BJ (cell line): ENCODE data around the gene FLNB. TPM values are rescaled to one million over a fixed set of nuclear protein-coding genes. Genes with fewer than 3 reads are reported as not detected.

Source experiments
- CTCF ChIA-PET: fragments of 350-600 bp; formaldehyde crosslinking; extraction: SDS; loops from one replicate; lab custom pipeline; 2021; ENCODE audit warnings: antibody characterized with exemption, inconsistent platforms; lab: Yijun Ruan, JAX
- POLR2A ChIA-PET: fragments of 300-600 bp; sonication (Branson Sonifier 250); formaldehyde crosslinking; extraction: SDS; loops from one replicate; lab custom pipeline; 2021; ENCODE audit warnings: antibody characterized with exemption; lab: Charles Lee
- DNase-seq: peaks from one replicate; pipeline ENCODE4 v3.0.0-alpha.2; 2011; ENCODE audit warnings: low read depth
- H3K27me3 ChIP-seq: 2 replicates; pipeline ENCODE4 v1.6.0; 2011; ENCODE audit warnings: low read length; ENCODE audit not compliant: control insufficient read depth, insufficient read depth
- H3K36me3 ChIP-seq: 2 replicates; pipeline ENCODE4 v1.5.1; 2011; ENCODE audit warnings: low read length; ENCODE audit not compliant: control insufficient read depth, insufficient read depth
- H3K4me3 ChIP-seq: 2 replicates; pipeline ENCODE4 v1.5.1; 2011; ENCODE audit warnings: low read depth, mild to moderate bottlenecking, control low read depth, low read length
- polyA plus RNA-seq: library from polyadenylated mRNA; depleted of rRNA; stranded (reverse); fragments of >200 nt; gene quantifications from 2 replicates; pipeline ENCODE4 v1.2.3, GENCODE V29; 2011
- TF ChIP-seq, protein P1 (sequence below): IDR thresholded peaks from 2 replicates; pipeline ENCODE4 v1.5.1; 2011; ENCODE audit warnings: low read depth, mild to moderate bottlenecking, control low read depth, inconsistent platforms, low read length, moderate library complexity; ENCODE audit not compliant: insufficient read depth

Gene FLNB
- polyA plus RNA-seq, 1 experiment: 111 TPM

DNA sequence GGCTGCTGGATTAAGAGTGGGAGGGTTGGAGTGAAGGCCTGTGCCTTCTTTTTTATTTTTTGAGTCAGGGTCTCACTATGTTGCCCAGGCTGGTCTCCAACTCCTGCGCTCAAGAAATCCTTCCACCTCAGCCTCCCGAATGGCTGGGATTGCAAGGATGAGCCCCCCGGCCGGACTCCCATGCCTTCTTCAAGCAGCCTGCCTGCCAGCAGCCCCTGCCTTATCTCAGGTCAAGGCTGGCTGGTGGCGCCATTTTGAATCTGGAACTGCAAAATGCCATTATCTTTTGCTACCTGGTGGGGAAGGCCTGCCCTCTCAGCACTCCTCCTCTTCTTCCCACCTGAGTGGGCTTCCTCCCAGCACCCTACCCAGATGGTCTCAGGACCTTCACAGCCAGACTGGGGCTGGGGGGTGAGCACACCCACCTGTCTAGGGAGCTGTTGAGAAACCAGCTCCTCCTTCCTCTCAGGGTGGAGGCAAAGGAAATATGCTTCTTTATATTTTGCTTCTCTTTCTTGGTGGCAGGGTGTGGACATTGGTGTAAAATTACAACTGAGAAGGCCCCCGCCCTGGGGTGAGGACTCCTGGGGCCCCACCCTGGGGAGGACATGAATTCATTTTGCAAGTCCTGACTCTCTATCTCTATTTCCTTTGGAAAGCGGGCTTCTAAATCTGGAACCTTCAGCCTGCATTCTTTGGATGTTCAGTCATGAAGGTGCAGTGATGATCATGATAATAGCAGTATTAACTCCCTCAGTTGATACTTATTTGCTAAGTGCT, 7.7 kb upstream of the FLNB start:
- POLR2A ChIA-PET: no interaction called here
- CTCF ChIA-PET: interaction anchor here (1.0 kb wide), 1 partner anchor 8 kb away, joined by 3 read pairs; no protein-coding TSS in a partner anchor
- Histone ChIP-seq H3K27me3 (no peaks in the 10 kb centered on the region), H3K36me3 (no peaks in the 10 kb centered on the region), H3K4me3 (no peak overlapping the region)
- TF ChIP-seq, protein P1, sequence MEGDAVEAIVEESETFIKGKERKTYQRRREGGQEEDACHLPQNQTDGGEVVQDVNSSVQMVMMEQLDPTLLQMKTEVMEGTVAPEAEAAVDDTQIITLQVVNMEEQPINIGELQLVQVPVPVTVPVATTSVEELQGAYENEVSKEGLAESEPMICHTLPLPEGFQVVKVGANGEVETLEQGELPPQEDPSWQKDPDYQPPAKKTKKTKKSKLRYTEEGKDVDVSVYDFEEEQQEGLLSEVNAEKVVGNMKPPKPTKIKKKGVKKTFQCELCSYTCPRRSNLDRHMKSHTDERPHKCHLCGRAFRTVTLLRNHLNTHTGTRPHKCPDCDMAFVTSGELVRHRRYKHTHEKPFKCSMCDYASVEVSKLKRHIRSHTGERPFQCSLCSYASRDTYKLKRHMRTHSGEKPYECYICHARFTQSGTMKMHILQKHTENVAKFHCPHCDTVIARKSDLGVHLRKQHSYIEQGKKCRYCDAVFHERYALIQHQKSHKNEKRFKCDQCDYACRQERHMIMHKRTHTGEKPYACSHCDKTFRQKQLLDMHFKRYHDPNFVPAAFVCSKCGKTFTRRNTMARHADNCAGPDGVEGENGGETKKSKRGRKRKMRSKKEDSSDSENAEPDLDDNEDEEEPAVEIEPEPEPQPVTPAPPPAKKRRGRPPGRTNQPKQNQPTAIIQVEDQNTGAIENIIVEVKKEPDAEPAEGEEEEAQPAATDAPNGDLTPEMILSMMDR: no peak
- no peak for DNase-seq

- DNase-seq: no peak
Observed at GRCh38 chr3:58001086-58001467, 7.1 kb upstream of the FLNB start.

DNA sequence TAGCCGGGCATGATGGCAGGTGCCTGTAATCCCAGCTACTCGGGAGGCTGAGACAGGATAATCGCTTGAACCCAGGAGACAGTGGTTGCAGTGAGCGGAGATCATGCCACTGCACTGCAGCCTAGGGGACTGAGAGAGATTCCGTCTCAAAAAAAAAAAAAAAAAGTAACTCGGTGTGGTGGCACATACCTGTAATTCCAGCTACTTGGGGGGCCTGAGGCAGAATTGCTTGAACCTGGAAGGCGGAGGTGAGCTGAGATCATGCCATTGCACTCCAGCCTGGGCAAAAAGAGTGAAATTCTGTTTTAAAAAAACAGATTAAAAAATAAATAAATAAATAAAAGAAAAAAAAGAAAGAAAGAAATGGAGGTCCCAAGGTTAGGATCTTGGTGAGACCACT, 6.2 kb upstream of the FLNB start:
- no peak overlapping the region for H3K4me3 ChIP-seq
- CTCF ChIA-PET: interaction anchor here (0.8 kb wide), 1 partner anchor 149 kb away, joined by 3 read pairs; no protein-coding TSS in a partner anchor
- H3K27me3 ChIP-seq: no peaks in the 10 kb centered on the region
- DNase-seq: no peak
- no peaks in the 10 kb centered on the region for H3K36me3 ChIP-seq
- TF ChIP-seq, protein P1: no peak
- POLR2A ChIA-PET: interaction anchor here (0.6 kb wide), 1 partner anchor 80 kb away, joined by 4 read pairs; no protein-coding TSS in a partner anchor

More at GRCh38 chr3:58001086-58001467, 7.1 kb upstream of the FLNB start:
- Histone ChIP-seq H3K4me3 (no peak overlapping the region), H3K27me3 (no peaks in the 10 kb centered on the region), H3K36me3 (no peaks in the 10 kb centered on the region)
- ChIA-PET CTCF (interaction anchor here (1.0 kb wide), 1 partner anchor 9 kb away, joined by 3 read pairs; no protein-coding TSS in a partner anchor), POLR2A (no interaction called here)
- TF ChIP-seq, protein P1: no peak

GRCh38 chr3:58003093-58003492, 5.1 kb upstream of the FLNB start:
- no peaks in the 10 kb centered on the region for H3K27me3 ChIP-seq
- no peak for DNase-seq
- CTCF ChIA-PET: interaction anchor here (1.7 kb wide), 1 partner anchor 29 kb away, joined by 3 read pairs; no protein-coding TSS in a partner anchor
- H3K36me3 ChIP-seq: no peaks in the 10 kb centered on the region
- TF ChIP-seq, protein P1: no peak
- H3K4me3 ChIP-seq: no peak overlapping the region
- POLR2A ChIA-PET: no interaction called here

DNA sequence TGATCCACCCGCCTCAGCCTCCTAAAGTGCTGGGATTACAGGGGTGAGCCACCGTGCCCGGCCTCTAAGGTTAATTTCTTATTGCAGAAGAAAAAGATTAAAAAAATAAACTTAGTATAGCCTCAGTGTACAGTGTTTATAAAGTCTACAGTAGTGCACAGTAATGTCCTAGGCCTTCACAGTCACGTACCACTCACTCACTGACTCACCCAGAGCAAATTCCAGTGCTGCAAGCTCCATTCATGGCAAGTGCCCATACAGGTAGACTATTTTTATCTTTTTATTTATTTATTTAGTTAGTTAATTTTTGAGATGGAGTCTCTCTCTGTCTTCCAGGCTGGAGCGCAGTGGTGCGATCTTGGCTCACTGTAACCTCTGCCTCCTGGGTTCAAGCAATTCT, 3.2 kb upstream of the FLNB start:
- TF ChIP-seq, protein P1: no peak
- Histone ChIP-seq H3K36me3 (no peaks in the 10 kb centered on the region), H3K27me3 (no peaks in the 10 kb centered on the region), H3K4me3 (no peak overlapping the region)
- ChIA-PET CTCF (interaction anchor here (0.7 to 1.7 kb wide), 6 partner anchors 31 to 162 kb away, joined by 3 to 7 read pairs (median 4); no protein-coding TSS in a partner anchor), POLR2A (no interaction called here)
- DNase-seq: no peak
